GM12878 (cell line): Measurements from ENCODE around the gene SLC38A3. TPM values are rescaled to one million over a fixed set of nuclear protein-coding genes. Genes with fewer than 3 reads are reported as not detected.

Experiments used
- ATAC-seq: fragments of 200-7000 bp; cut with Tn5 transposase; 3 replicates; pipeline ENCODE4 v1.9.1; 2020; ENCODE audit warnings: mild to moderate bottlenecking, moderate library complexity
- BruUV-seq: library from RNA; stranded (reverse); fragments of 400-500 nt; replicated peaks from 2 replicates; lab custom pipeline; 2021; lab: Mats Ljungman, UMichigan
- CTCF ChIA-PET: fragments of 300-600 bp; sonication (Branson Sonifier 250); formaldehyde crosslinking; extraction: SDS; loops from one replicate; lab custom pipeline; 2021; ENCODE audit warnings: inconsistent platforms; lab: Yijun Ruan, JAX
- POLR2A ChIA-PET: fragments of 350-600 bp; formaldehyde crosslinking; extraction: SDS; loops from one replicate; lab custom pipeline; 2021; ENCODE audit warnings: inconsistent platforms; lab: Charles Lee
- RAD21 ChIA-PET: fragments of 300-600 bp; sonication (Branson Sonifier 250); formaldehyde crosslinking; loops from one replicate; lab custom pipeline; 2023; ENCODE audit warnings: antibody characterized with exemption; ENCODE audit not compliant: unreplicated experiment; lab: Charles Lee
- SMC1A ChIA-PET: fragments of 300-600 bp; sonication (Branson Sonifier 250); formaldehyde crosslinking; loops from one replicate; lab custom pipeline; 2023; ENCODE audit not compliant: unreplicated experiment, uncharacterized antibody; lab: Charles Lee
- DNase-seq: peaks from one replicate; pipeline ENCODE4 v3.0.0-alpha.2; 2011; ENCODE audit warnings: low read depth, low spot score
- FAIRE-seq: peaks from 3 replicates; lab custom pipeline; 2011; peaks lifted over from hg19 to GRCh38; lab: Jason Lieb, UNC
- H2AFZ ChIP-seq: 2 replicates; pipeline ENCODE4 v1.6.0; 2011; ENCODE audit warnings: low read depth, low read length, control low read depth; ENCODE audit not compliant: control insufficient read depth
- H3K27ac ChIP-seq: 2 replicates; pipeline ENCODE4 v1.5.1; 2011; ENCODE audit warnings: control low read depth; ENCODE audit not compliant: control insufficient read depth, insufficient read depth
- H3K27me3 ChIP-seq, 2 experiments: replicated peaks in 1 of 2; 2 replicates each; pipeline versions ENCODE4 v1.6.0 to v1.6.1; 2011; ENCODE audit warnings: low read length in 1 of 2; ENCODE audit not compliant: control insufficient read depth in 2 of 2, insufficient read depth in 2 of 2
- H3K36me3 ChIP-seq, 2 experiments: 2 replicates each; pipeline ENCODE4 v1.5.1; 2011; ENCODE audit warnings: low read length in 1 of 2; ENCODE audit not compliant: control insufficient read depth in 2 of 2, insufficient read depth in 2 of 2
- H3K4me1 ChIP-seq: 2 replicates; pipeline ENCODE4 v1.6.1; 2011; ENCODE audit warnings: mild to moderate bottlenecking, low read length, moderate library complexity, mixed read lengths; ENCODE audit not compliant: control insufficient read depth, insufficient read depth
- H3K4me2 ChIP-seq: 2 replicates; pipeline ENCODE4 v1.6.0; 2011; ENCODE audit warnings: control low read depth; ENCODE audit not compliant: control insufficient read depth, insufficient read depth
- H3K4me3 ChIP-seq: fragments of 200-600 bp; sonication (generic); 2 replicates; pipeline ENCODE4 v1.5.1; 2016
- H3K79me2 ChIP-seq: 2 replicates; pipeline ENCODE4 v1.6.0; 2011; ENCODE audit warnings: low read length; ENCODE audit not compliant: control insufficient read depth, insufficient read depth
- H3K9ac ChIP-seq: 2 replicates; pipeline ENCODE4 v1.8.0; 2011; ENCODE audit warnings: low read length, control low read depth, mixed read lengths; ENCODE audit not compliant: control insufficient read depth, insufficient read depth
- H3K9me3 ChIP-seq: replicated peaks from 3 replicates; pipeline ENCODE4 v1.5.1; 2011; ENCODE audit warnings: mild to moderate bottlenecking, low read length; ENCODE audit not compliant: control insufficient read depth, insufficient read depth
- H4K20me1 ChIP-seq: 2 replicates; pipeline ENCODE4 v1.6.0; 2011; ENCODE audit not compliant: control insufficient read depth, insufficient read depth
- CBX5 ChIP-seq: sonication (generic); IDR thresholded peaks from 2 replicates; pipeline ENCODE4 v1.6.1; 2016; ENCODE audit warnings: low read depth, moderate library complexity, mild to moderate bottlenecking, inconsistent platforms
- JUND ChIP-seq: IDR thresholded peaks from 2 replicates; pipeline ENCODE4 v1.6.1; 2012; ENCODE audit warnings: low read depth, mild to moderate bottlenecking, low read length, improper control_type of control experiment, moderate library complexity
- MXI1 ChIP-seq: fragments of 150-350 bp; IDR thresholded peaks from 2 replicates; pipeline ENCODE4 v1.6.1; 2011; ENCODE audit warnings: low read depth, mild to moderate bottlenecking, inconsistent platforms, low read length, improper control_type of control experiment
- POLR2AphosphoS2 ChIP-seq: IDR thresholded peaks from 2 replicates; pipeline ENCODE4 v1.6.1; 2011; ENCODE audit warnings: low read depth, mild to moderate bottlenecking, low read length, improper control_type of control experiment, moderate library complexity
- RB1 ChIP-seq: fragments of 450-650 bp; formaldehyde crosslinking; IDR thresholded peaks from 2 replicates; pipeline ENCODE4 v1.6.1; 2017; ENCODE audit warnings: mild to moderate bottlenecking, borderline replicate concordance
- SMARCA5 ChIP-seq: fragments of 450-650 bp; IDR thresholded peaks from 2 replicates; pipeline ENCODE4 v1.6.1; 2017; ENCODE audit warnings: mild to moderate bottlenecking
- ZNF207 ChIP-seq: fragments of 450-650 bp; IDR thresholded peaks from 2 replicates; pipeline ENCODE4 v1.6.1; 2014; ENCODE audit warnings: antibody characterized with exemption, mild to moderate bottlenecking, borderline replicate concordance
- WGBS: methylation state at CpG from one replicate; pipeline ENCODE4 v1.1.6; 2016; ENCODE audit warnings: low lambda C conversion rate; ENCODE audit not compliant: insufficient replicate concordance, insufficient coverage; ENCODE audit errors: missing lambda C conversion rate; 5-methylcytosine and 5-hydroxymethylcytosine counted together
- in situ Hi-C: fragments of 300-500 bp; cut with MboI; formaldehyde crosslinking; loops from 9 replicates; pipeline ENCODE4 v1.14.3; 2018; ENCODE audit warnings: mixed read lengths
- intact Hi-C: fragments of 100-400 bp; cut with micrococcal nuclease; formaldehyde crosslinking; loops from one replicate; pipeline ENCODE4 v1.14.2; 2022; ENCODE audit not compliant: unreplicated experiment
- polyA plus RNA-seq, 11 experiments: library from polyadenylated mRNA; depleted of rRNA in 4 of 11; unstranded in 6 of 11; stranded (reverse) in 5 of 11; fragments of >200 nt; fragmentation: Nextera tagmentation in 4 of 11; fragmentation: Illumina TruSeq in 1 of 11; extraction: Ambion mirVana in 4 of 11; extraction: Trizol in 1 of 11; gene quantifications; 1 replicate in 1 of 11; 2 replicates in 10 of 11; pipeline versions ENCODE4 v1.2.1 to v1.2.3, GENCODE V29; 2011 to 2016; ENCODE audit warnings: inconsistent platforms in 2 of 11, missing spikeins in 2 of 11, low read depth in 1 of 11
- total RNA-seq, 4 experiments: library from RNA; depleted of rRNA in 3 of 4; stranded (reverse); fragments of >200 nt in 3 of 4; fragmentation: Illumina TruSeq in 1 of 4; extraction: Trizol in 1 of 4; gene quantifications; 2 replicates each; pipeline versions ENCODE4 v1.2.1 to v1.2.3, GENCODE V29; 2013 to 2021
- TF ChIP-seq, protein P1 (sequence below): IDR thresholded peaks from 2 replicates; pipeline ENCODE4 v1.6.1; 2012; ENCODE audit warnings: low read depth, low read length, improper control_type of control experiment
- TF ChIP-seq, protein P2 (sequence below), 3 experiments: IDR thresholded peaks in 2 of 3; conservative IDR thresholded peaks in 1 of 3; 2 replicates each; pipeline ENCODE4 v1.5.1; 2011; ENCODE audit warnings: low read depth in 3 of 3, low read length in 3 of 3, mild to moderate bottlenecking in 3 of 3, control low read depth in 2 of 3, moderate library complexity in 2 of 3, inconsistent platforms in 1 of 3, mixed read lengths in 1 of 3; ENCODE audit not compliant: control insufficient read depth in 2 of 3, insufficient read depth in 1 of 3; ENCODE audit errors: extremely low read depth in 1 of 3
- TF ChIP-seq, protein P3 (sequence below): fragments of 150-350 bp; IDR thresholded peaks from 2 replicates; pipeline ENCODE4 v1.6.1; 2016; ENCODE audit warnings: low read depth, low read length

SLC38A3 gene
- total and polyA plus RNA-seq, 10 of the 15 experiments (the other 5 are each of a cell fraction or from before 2014, with no cell fraction given): 0.14 TPM; not detected in 9

DNA sequence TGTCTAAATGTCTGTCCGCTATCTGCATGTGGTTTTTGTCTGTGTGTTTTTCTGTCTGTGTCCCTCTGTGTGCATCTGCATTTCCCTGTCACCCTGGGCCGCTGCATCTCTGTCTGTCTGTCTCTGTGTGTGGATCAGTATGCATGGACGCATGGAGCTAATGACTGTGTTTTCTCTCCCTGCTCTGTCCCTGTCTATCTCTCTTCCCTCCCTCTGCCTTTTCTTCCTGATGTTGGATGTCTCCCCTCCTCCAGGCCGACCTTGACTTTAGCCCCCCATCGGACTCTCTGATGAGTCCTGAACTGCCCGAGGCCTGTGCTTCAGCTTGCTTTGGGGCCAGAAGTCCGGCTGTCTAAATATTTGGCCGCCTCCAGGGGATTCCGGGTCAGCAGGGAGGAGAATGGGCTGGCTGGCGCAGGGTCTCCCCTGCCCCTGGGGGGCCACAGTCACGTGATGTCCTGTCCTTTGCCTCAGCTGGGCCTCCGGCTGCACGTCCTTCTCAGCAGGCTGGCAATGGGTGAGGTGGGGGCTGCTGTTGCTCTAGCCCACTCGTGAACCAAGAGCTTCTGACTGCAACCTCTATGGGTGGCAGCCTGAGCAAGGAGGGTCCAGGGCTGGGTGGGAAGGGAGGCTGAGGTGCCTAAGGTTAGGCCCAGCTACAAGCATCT, 3.7 kb downstream of the SLC38A3 start:
- Histone ChIP-seq H2AFZ (no peak overlapping the region), H3K4me3 (no peak overlapping the region), H3K9ac (no peak overlapping the region), H3K9me3 (no peaks in the 10 kb centered on the region), H3K27me3 (peaks cover 14 to 16% of the 10 kb centered on the region in 2 experiments), H3K4me2 (no peak overlapping the region), H3K4me1 (no peaks in the 10 kb centered on the region), H3K79me2 (no peaks in the 10 kb centered on the region), H3K36me3 (no peaks in the 10 kb centered on the region), H4K20me1 (no peaks in the 10 kb centered on the region), H3K27ac (no peak overlapping the region)
- CTCF ChIA-PET: interaction anchor here (0.7 to 1.0 kb wide), 2 partner anchors 17 to 22 kb away, joined by 3 to 4 read pairs; no protein-coding TSS in a partner anchor
- POLR2A ChIA-PET: no interaction called here
- no TSS peak for BruUV-seq
- in situ Hi-C loops: no loop called here
- FAIRE-seq (no peak), ATAC-seq (no peak), DNase-seq (no peak)
- intact Hi-C loops: no loop called here
- SMC1A ChIA-PET: no interaction called here
- TF ChIP-seq ZNF207 (no peak), RB1 (no peak), CBX5 (no peak), POLR2AphosphoS2 (no peak)
- RAD21 ChIA-PET: no interaction called here
- 38% methylated on average over 14 of the region's 14 CpGs for WGBS

DNA sequence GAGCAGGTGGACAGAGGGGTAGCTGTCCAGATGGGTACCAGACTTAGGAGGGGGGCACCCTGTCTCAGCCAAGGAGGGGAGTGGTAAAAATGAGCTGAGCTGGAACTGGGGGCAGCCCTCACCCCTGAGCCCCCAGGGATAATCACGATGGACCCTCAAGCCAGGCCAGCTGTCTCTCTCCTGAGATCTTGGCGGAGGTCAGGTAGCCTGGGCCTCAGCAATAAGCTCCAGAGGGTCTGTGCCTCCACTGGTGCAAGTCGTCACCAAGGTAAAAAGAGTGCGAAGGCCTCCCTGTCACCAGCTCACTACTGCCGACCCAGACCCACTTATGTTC, 5.1 kb downstream of the SLC38A3 start:
- no peak overlapping the region for H2AFZ ChIP-seq
- H3K4me3 ChIP-seq: no peak overlapping the region
- no TSS peak for BruUV-seq
- H3K9me3 ChIP-seq: no peaks in the 10 kb centered on the region
- H3K27me3 ChIP-seq: peaks cover 9 to 10% of the 10 kb centered on the region in 2 experiments
- in situ Hi-C loops (no loop called here), intact Hi-C loops (no loop called here)
- DNase-seq (no peak), FAIRE-seq (no peak), ATAC-seq (no peak)
- H3K4me1 ChIP-seq: no peaks in the 10 kb centered on the region
- no peaks in the 10 kb centered on the region for H3K79me2 ChIP-seq
- SMC1A ChIA-PET: no interaction called here
- WGBS: 3% methylated on average over 5 of the region's 5 CpGs
- POLR2A ChIA-PET: interaction anchor here (1.1 to 1.4 kb wide), 2 partner anchors 8 to 26 kb away, joined by 3 read pairs; partner anchors contain the start of gene GNAI2
- H3K9ac ChIP-seq: no peak overlapping the region
- CTCF ChIA-PET: interaction anchor here (0.9 to 2.1 kb wide), 2 partner anchors 16 kb away, joined by 3 to 8 read pairs; no protein-coding TSS in a partner anchor
- H3K27ac ChIP-seq: no peak overlapping the region
- H3K36me3 ChIP-seq: no peaks in the 10 kb centered on the region
- H4K20me1 ChIP-seq: no peaks in the 10 kb centered on the region
- RAD21 ChIA-PET: interaction anchor here (0.7 kb wide), 1 partner anchor 15 kb away, joined by 3 read pairs; no protein-coding TSS in a partner anchor
- H3K4me2 ChIP-seq: no peak overlapping the region
- TF ChIP-seq, protein P1, sequence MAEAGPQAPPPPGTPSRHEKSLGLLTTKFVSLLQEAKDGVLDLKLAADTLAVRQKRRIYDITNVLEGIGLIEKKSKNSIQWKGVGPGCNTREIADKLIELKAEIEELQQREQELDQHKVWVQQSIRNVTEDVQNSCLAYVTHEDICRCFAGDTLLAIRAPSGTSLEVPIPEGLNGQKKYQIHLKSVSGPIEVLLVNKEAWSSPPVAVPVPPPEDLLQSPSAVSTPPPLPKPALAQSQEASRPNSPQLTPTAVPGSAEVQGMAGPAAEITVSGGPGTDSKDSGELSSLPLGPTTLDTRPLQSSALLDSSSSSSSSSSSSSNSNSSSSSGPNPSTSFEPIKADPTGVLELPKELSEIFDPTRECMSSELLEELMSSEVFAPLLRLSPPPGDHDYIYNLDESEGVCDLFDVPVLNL: no peak
- TF ChIP-seq, protein P2, sequence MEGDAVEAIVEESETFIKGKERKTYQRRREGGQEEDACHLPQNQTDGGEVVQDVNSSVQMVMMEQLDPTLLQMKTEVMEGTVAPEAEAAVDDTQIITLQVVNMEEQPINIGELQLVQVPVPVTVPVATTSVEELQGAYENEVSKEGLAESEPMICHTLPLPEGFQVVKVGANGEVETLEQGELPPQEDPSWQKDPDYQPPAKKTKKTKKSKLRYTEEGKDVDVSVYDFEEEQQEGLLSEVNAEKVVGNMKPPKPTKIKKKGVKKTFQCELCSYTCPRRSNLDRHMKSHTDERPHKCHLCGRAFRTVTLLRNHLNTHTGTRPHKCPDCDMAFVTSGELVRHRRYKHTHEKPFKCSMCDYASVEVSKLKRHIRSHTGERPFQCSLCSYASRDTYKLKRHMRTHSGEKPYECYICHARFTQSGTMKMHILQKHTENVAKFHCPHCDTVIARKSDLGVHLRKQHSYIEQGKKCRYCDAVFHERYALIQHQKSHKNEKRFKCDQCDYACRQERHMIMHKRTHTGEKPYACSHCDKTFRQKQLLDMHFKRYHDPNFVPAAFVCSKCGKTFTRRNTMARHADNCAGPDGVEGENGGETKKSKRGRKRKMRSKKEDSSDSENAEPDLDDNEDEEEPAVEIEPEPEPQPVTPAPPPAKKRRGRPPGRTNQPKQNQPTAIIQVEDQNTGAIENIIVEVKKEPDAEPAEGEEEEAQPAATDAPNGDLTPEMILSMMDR (IDR thresholded peaks at IDR 0.05 in 2 of 3, conservative IDR thresholded peaks at IDR 0.05 in 1 of 3; ENCODE audit: control insufficient read depth in 2 of 3, extremely low read depth in 1 of 3, insufficient read depth in 1 of 3, low read depth in 3 of 3, low read length in 3 of 3): no peak
- TF ChIP-seq SMARCA5 (no peak), JUND (no peak), MXI1 (no peak)
- TF ChIP-seq, protein P3, sequence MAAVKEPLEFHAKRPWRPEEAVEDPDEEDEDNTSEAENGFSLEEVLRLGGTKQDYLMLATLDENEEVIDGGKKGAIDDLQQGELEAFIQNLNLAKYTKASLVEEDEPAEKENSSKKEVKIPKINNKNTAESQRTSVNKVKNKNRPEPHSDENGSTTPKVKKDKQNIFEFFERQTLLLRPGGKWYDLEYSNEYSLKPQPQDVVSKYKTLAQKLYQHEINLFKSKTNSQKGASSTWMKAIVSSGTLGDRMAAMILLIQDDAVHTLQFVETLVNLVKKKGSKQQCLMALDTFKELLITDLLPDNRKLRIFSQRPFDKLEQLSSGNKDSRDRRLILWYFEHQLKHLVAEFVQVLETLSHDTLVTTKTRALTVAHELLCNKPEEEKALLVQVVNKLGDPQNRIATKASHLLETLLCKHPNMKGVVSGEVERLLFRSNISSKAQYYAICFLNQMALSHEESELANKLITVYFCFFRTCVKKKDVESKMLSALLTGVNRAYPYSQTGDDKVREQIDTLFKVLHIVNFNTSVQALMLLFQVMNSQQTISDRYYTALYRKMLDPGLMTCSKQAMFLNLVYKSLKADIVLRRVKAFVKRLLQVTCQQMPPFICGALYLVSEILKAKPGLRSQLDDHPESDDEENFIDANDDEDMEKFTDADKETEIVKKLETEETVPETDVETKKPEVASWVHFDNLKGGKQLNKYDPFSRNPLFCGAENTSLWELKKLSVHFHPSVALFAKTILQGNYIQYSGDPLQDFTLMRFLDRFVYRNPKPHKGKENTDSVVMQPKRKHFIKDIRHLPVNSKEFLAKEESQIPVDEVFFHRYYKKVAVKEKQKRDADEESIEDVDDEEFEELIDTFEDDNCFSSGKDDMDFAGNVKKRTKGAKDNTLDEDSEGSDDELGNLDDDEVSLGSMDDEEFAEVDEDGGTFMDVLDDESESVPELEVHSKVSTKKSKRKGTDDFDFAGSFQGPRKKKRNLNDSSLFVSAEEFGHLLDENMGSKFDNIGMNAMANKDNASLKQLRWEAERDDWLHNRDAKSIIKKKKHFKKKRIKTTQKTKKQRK: no peak
